ENCODE data around the gene STUM. TPM values are rescaled to one million over a fixed set of nuclear protein-coding genes. Genes with fewer than 3 reads are reported as not detected.

The STUM gene
- total RNA-seq, 1 donor from 2014 or later = 0.85 TPM

DNA sequence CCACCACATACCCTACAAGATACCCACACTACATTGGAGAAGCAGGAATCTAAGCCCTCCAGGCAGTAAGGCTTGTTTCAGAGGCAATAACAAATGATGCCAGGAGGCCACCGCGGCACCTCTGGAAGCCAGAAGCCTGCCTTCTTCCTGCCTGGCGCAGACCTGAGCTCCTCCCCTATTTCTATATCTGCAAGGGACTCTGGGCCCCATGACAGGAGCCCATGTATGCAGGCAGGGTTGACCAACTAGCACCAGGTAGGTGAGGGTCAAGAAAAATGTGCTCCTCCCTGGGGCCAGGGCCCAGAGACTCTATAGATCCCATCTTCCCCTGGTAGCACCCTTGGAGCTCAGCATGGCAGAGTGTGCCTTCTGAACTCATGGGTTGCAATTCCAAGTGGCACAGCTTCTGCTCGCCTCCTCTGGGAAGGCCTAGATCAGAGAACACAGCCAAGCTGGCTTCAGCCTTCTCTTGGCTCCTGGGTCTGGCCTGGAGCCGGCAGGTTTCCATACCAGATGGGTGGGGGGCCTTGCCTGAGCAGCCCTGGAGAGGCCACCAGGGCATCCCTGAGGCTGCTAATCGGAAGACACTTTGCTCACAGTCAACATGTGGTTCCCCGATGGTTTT lies 85.1 kb downstream of the STUM start:
- intact Hi-C loops (cut with micrococcal nuclease) = loop anchor here (5.0 to 10.0 kb wide), 2 partner anchors 51 to 199 kb away; no protein-coding TSS in a partner anchor
- DNase-seq = no peak
- H3K4me1 ChIP-seq = peaks cover 59% of the 10 kb centered on the region
- H3K27ac ChIP-seq (replicated peaks) = peak overlapping the region; percentile 46
- H3K36me3 ChIP-seq = peaks cover 12% of the 10 kb centered on the region
- H3K9me3 ChIP-seq (replicated peaks) = no peaks in the 10 kb centered on the region
- TF ChIP-seq CTCF (IDR thresholded peaks at IDR 0.05; ENCODE audit: borderline replicate concordance) = no peak
- H3K27me3 ChIP-seq (ENCODE audit: low read depth) = no peaks in the 10 kb centered on the region
- no peak overlapping the region for H3K4me3 ChIP-seq

- Histone ChIP-seq H3K27me3 (ENCODE audit: low read depth) (no peaks in the 10 kb centered on the region), H3K9me3 (replicated peaks) (no peaks in the 10 kb centered on the region), H3K4me3 (no peak overlapping the region), H3K36me3 (peaks cover 15% of the 10 kb centered on the region), H3K4me1 (peaks cover 62% of the 10 kb centered on the region), H3K27ac (replicated peaks) (peak overlapping the region; percentile 46)
- intact Hi-C loops (cut with micrococcal nuclease) = loop anchor here (5.0 to 10.0 kb wide), 2 partner anchors 51 to 198 kb away; no protein-coding TSS in a partner anchor
- DNase-seq = peak; percentile 83
- TF ChIP-seq CTCF (IDR thresholded peaks at IDR 0.05; ENCODE audit: borderline replicate concordance) = peak; percentile 97
Observed at GRCh38 chr1:226634166-226634588, 85.6 kb downstream of the STUM start.

DNA sequence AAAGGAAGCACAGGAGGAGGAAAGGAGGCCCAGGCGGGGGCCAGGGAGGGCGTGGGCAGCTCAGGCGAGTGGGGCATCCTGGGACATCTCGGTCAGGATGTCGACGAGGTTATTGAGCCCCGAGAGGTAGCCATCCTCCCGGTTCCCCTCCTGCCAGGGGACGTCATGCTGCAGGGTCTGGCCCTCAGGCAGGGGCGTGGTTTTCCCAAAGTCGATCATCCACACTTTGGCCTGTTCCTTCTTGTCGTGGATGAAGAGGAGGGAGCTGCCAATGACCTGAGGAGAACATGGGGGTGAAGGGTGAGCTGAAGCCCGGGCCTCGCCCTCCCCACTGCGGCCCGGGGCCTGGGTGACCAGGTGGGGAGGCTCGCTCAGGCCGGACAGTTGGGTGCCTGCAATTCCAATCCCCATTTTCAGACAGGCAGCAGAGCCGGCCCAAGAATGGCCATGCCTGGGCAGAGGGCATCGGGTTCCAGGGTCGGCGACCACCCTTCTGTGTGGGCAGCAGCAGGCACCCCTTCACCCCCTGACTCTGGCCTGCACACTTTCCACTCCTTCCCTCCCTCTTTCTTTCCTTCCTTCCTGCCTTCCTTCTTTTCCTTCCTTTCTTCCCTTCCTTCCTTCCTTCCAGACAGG lies 86.2 kb downstream of the STUM start:
- Histone ChIP-seq H3K4me3 (no peak overlapping the region), H3K27me3 (ENCODE audit: low read depth) (no peaks in the 10 kb centered on the region), H3K9me3 (replicated peaks) (no peaks in the 10 kb centered on the region), H3K4me1 (peaks cover 66% of the 10 kb centered on the region), H3K27ac (replicated peaks) (peak overlapping the region; percentile 46), H3K36me3 (peaks cover 20% of the 10 kb centered on the region)
- TF ChIP-seq CTCF (IDR thresholded peaks at IDR 0.05; ENCODE audit: borderline replicate concordance) = no peak
- no peak for DNase-seq
- intact Hi-C loops (cut with micrococcal nuclease) = loop anchor here (5.0 to 10.0 kb wide), 2 partner anchors 50 to 198 kb away; no protein-coding TSS in a partner anchor

DNA sequence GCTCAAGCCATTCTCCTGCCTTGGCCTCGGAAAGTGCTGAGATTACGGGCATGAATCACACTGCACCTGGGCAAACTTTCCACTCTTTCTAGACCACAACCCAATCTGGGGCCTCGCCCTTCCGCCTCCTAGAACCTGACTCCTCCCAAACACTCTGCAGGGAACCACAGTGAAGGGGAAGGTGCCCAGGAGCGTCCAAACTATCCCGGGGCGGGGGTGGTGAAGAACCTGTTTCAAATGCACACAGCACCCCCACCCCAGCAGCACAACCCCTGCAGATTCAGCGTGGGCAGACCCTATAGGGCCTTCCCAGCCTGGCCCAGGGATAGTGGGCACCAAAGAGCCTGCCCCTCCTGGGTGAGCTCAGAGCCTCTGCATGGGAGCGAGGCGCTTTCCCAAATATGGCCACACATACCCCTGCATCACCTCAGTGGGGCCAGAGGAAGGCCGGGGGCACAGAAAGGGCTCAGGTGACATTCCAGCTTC lies 86.9 kb downstream of the STUM start:
- Histone ChIP-seq H3K9me3 (replicated peaks) (no peaks in the 10 kb centered on the region), H3K4me1 (peaks cover 66% of the 10 kb centered on the region), H3K27ac (replicated peaks) (peak overlapping the region; percentile 46), H3K27me3 (ENCODE audit: low read depth) (no peaks in the 10 kb centered on the region), H3K36me3 (peaks cover 22% of the 10 kb centered on the region), H3K4me3 (no peak overlapping the region)
- DNase-seq = no peak
- intact Hi-C loops (cut with micrococcal nuclease) = loop anchor here (10.0 kb wide), 1 partner anchor 49 kb away; no protein-coding TSS in a partner anchor
- TF ChIP-seq CTCF (IDR thresholded peaks at IDR 0.05; ENCODE audit: borderline replicate concordance) = no peak

DNA sequence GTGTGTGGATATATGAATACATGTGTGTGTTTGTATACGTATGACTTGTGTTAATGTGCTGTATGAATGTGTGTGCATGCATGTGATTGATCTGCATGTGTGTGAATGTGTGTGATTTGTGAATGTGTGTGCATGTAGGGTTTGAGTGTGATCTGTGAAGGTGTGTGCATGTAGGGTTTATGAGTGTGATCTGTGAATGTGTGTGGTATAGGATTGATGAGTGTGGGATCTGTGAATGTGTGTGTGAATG lies 88.2 kb downstream of the STUM start:
- no peak overlapping the region for H3K27ac ChIP-seq (replicated peaks)
- H3K4me1 ChIP-seq = peaks cover 70% of the 10 kb centered on the region
- peaks cover 34% of the 10 kb centered on the region for H3K36me3 ChIP-seq
- DNase-seq = no peak
- no peak for TF ChIP-seq CTCF (IDR thresholded peaks at IDR 0.05; ENCODE audit: borderline replicate concordance)
- no peaks in the 10 kb centered on the region for H3K9me3 ChIP-seq (replicated peaks)
- H3K27me3 ChIP-seq (ENCODE audit: low read depth) = no peaks in the 10 kb centered on the region
- no peak overlapping the region for H3K4me3 ChIP-seq
- intact Hi-C loops (cut with micrococcal nuclease) = loop anchor here (10.0 kb wide), 1 partner anchor 48 kb away; no protein-coding TSS in a partner anchor
